HUES64 (cell line): ENCODE results near the gene ABCD1.

Source experiments
- H3K27ac ChIP-seq: 2 replicates; pipeline ENCODE4 v1.7.0; 2013; ENCODE audit warnings: low read depth, low read length, inconsistent platforms
- H3K27me3 ChIP-seq: 2 replicates; pipeline ENCODE4 v1.6.1; 2013; ENCODE audit warnings: mild to moderate bottlenecking, low read length; ENCODE audit not compliant: insufficient read depth
- H3K36me3 ChIP-seq: 2 replicates; pipeline ENCODE4 v1.6.1; 2013; ENCODE audit warnings: mild to moderate bottlenecking, low read length; ENCODE audit not compliant: insufficient read depth
- H3K4me1 ChIP-seq: 2 replicates; pipeline ENCODE4 v1.6.1; 2013; ENCODE audit warnings: mild to moderate bottlenecking, low read length, moderate library complexity; ENCODE audit not compliant: insufficient read depth
- H3K4me3 ChIP-seq: 2 replicates; pipeline ENCODE4 v1.5.1; 2013; ENCODE audit warnings: mild to moderate bottlenecking, low read length, moderate library complexity
- H3K9ac ChIP-seq: 2 replicates; pipeline ENCODE4 v1.6.1; 2013; ENCODE audit warnings: mild to moderate bottlenecking, low read depth, low read length
- H3K9me3 ChIP-seq: 2 replicates; pipeline ENCODE4 v1.6.1; 2013; ENCODE audit warnings: low read depth, low read length; ENCODE audit not compliant: insufficient read depth
- WGBS: fragments of 150-250, 120-280 bp; methylation state at CpG from one replicate; pipeline ENCODE4 v1.1.7; 2013; ENCODE audit warnings: missing lambda C conversion rate; 5-methylcytosine and 5-hydroxymethylcytosine counted together

Gene ABCD1

GRCh38 chrX:153719701-153720100 lies 5.0 kb upstream of the ABCD1 start:
- Histone ChIP-seq H3K4me3 (no peak overlapping the region), H3K9ac (no peak overlapping the region), H3K27ac (no peak overlapping the region), H3K4me1 (peaks cover 8% of the 10 kb centered on the region; the same call in 1 of the 2 replicates), H3K9me3 (no peaks in the 10 kb centered on the region), H3K36me3 (peaks cover 64% of the 10 kb centered on the region), H3K27me3 (no peaks in the 10 kb centered on the region)
- WGBS, result 97% methylated on average over 2 of the region's 2 CpGs

- H3K9ac ChIP-seq, result peak overlapping the region; percentile 71
- peak overlapping the region; percentile 84 for H3K4me3 ChIP-seq
- H3K36me3 ChIP-seq, result peaks cover 39% of the 10 kb centered on the region
- no peaks in the 10 kb centered on the region for H3K27me3 ChIP-seq
- no peak overlapping the region for H3K27ac ChIP-seq
- peaks cover 13% of the 10 kb centered on the region for H3K4me1 ChIP-seq
- H3K9me3 ChIP-seq, result no peaks in the 10 kb centered on the region
- WGBS, result 70% methylated on average over 12 of the region's 12 CpGs
Observed at GRCh38 chrX:153722704-153723350, 1.8 kb upstream of the ABCD1 start.

- WGBS, result under 1% methylated on average over 78 of the region's 78 CpGs
- H3K9me3 ChIP-seq, result no peaks in the 10 kb centered on the region
- peaks cover 13% of the 10 kb centered on the region for H3K4me1 ChIP-seq
- H3K9ac ChIP-seq, result peak overlapping the region; percentile 71
- no peaks in the 10 kb centered on the region for H3K27me3 ChIP-seq
- H3K4me3 ChIP-seq, result peak overlapping the region; percentile 84
- H3K27ac ChIP-seq, result peak overlapping the region; percentile 68
- H3K36me3 ChIP-seq, result peaks cover 34% of the 10 kb centered on the region
Observed at GRCh38 chrX:153723351-153724251, 1.1 kb upstream of the ABCD1 start.

DNA sequence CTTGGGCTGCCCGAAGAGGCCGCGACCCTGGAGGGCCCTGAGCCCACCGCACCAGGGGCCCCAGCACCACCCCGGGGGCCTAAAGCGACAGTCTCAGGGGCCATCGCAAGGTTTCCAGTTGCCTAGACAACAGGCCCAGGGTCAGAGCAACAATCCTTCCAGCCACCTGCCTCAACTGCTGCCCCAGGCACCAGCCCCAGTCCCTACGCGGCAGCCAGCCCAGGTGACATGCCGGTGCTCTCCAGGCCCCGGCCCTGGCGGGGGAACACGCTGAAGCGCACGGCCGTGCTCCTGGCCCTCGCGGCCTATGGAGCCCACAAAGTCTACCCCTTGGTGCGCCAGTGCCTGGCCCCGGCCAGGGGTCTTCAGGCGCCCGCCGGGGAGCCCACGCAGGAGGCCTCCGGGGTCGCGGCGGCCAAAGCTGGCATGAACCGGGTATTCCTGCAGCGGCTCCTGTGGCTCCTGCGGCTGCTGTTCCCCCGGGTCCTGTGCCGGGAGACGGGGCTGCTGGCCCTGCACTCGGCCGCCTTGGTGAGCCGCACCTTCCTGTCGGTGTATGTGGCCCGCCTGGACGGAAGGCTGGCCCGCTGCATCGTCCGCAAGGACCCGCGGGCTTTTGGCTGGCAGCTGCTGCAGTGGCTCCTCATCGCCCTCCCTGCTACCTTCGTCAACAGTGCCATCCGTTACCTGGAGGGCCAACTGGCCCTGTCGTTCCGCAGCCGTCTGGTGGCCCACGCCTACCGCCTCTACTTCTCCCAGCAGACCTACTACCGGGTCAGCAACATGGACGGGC lies 579 bp downstream of the ABCD1 start:
- H3K36me3 ChIP-seq, result peaks cover 18% of the 10 kb centered on the region
- no peaks in the 10 kb centered on the region for H3K9me3 ChIP-seq
- 78% methylated on average over 55 of the region's 55 CpGs for WGBS
- peaks cover 13% of the 10 kb centered on the region for H3K4me1 ChIP-seq
- H3K4me3 ChIP-seq, result peak overlapping the region; percentile 41
- no peak overlapping the region for H3K27ac ChIP-seq
- H3K27me3 ChIP-seq, result no peaks in the 10 kb centered on the region
- H3K9ac ChIP-seq, result no peak overlapping the region

- H3K9ac ChIP-seq, result no peak overlapping the region
- no peak overlapping the region for H3K4me3 ChIP-seq
- peaks cover 12% of the 10 kb centered on the region for H3K36me3 ChIP-seq
- H3K27me3 ChIP-seq, result no peaks in the 10 kb centered on the region
- WGBS, result 93% methylated on average over 35 of the region's 35 CpGs
- no peaks in the 10 kb centered on the region for H3K9me3 ChIP-seq
- H3K4me1 ChIP-seq, result peaks cover 13% of the 10 kb centered on the region
- no peak overlapping the region for H3K27ac ChIP-seq
Observed at GRCh38 chrX:153725832-153726285, 1.2 kb downstream of the ABCD1 start.

GRCh38 chrX:153726286-153727122 lies 1.8 kb downstream of the ABCD1 start:
- H3K9ac ChIP-seq, result no peak overlapping the region

GRCh38 chrX:153727123-153727931 lies 2.7 kb downstream of the ABCD1 start:
- Histone ChIP-seq H3K27ac (no peak overlapping the region), H3K4me1 (peaks cover 13% of the 10 kb centered on the region), H3K27me3 (no peaks in the 10 kb centered on the region), H3K36me3 (peaks cover 4% of the 10 kb centered on the region), H3K9me3 (no peaks in the 10 kb centered on the region; the same call in 1 of the 2 replicates), H3K9ac (no peak overlapping the region), H3K4me3 (no peak overlapping the region)
- WGBS, result 70% methylated on average over 23 of the region's 23 CpGs

More at GRCh38 chrX:153726286-153727122, 1.8 kb downstream of the ABCD1 start:
- H3K27me3 ChIP-seq, result no peaks in the 10 kb centered on the region
- 28% methylated on average over 35 of the region's 35 CpGs for WGBS
- H3K36me3 ChIP-seq, result peaks cover 11% of the 10 kb centered on the region
- peaks cover 13% of the 10 kb centered on the region for H3K4me1 ChIP-seq
- H3K4me3 ChIP-seq, result peak overlapping the region; percentile 16; the same call in 1 of the 2 replicates
- no peaks in the 10 kb centered on the region; the same call in 1 of the 2 replicates for H3K9me3 ChIP-seq
- H3K27ac ChIP-seq, result no peak overlapping the region

DNA sequence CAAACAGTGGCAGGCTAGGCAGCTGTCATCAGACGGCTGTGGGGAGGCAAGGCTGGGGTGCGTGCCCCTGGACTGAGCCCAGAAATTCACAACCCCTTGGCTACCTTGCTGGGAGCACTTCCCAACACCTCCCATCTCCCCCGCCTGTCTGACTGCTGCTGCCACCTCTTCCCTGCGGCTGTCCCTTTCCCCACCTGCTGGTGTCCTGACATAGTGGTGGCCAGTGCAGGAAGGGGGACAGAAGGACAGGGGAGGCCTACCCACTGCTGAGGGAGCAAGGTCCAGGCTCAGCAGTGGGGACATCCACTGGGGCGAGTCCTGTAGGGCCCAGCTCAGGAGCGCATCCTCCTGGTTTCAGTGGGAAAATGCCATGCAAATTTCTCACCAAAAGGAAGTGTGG lies 3.4 kb downstream of the ABCD1 start:
- Histone ChIP-seq H3K36me3 (no peaks in the 10 kb centered on the region), H3K9me3 (no peaks in the 10 kb centered on the region; the same call in 1 of the 2 replicates), H3K9ac (no peak overlapping the region), H3K27ac (no peak overlapping the region), H3K27me3 (no peaks in the 10 kb centered on the region), H3K4me1 (peaks cover 7% of the 10 kb centered on the region), H3K4me3 (no peak overlapping the region)
- WGBS, result 91% methylated on average over 5 of the region's 6 CpGs

DNA sequence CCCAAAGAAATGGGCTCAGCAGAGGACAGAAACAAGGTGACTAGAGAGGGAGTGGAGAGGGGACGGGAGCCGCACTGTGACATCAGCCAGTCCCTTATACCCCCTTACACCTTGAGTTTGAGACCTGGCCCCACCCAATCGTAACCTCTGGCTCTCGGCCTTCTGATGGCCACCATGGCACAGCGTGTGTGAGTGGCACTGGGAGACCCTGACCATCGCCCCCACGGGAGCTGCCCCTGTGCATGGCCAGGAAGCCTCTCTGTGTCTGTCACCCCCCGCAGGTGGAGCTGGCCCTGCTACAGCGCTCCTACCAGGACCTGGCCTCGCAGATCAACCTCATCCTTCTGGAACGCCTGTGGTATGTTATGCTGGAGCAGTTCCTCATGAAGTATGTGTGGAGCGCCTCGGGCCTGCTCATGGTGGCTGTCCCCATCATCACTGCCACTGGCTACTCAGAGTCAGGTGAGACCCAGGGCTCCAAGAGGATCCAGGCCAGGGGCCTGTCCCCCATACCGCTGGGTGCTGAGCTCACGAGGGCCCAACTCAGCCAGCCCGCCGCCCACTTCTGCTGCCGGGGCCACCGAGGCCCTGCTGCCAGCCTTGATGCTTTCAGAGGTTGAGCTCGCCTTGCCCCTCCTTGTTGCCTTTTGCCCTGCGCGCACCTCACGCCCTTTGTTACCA lies 4.4 kb downstream of the ABCD1 start:
- Histone ChIP-seq H3K4me1 (peaks cover 6% of the 10 kb centered on the region; the same call in 1 of the 2 replicates), H3K27me3 (no peaks in the 10 kb centered on the region), H3K27ac (no peak overlapping the region), H3K9me3 (no peaks in the 10 kb centered on the region; the same call in 1 of the 2 replicates), H3K4me3 (no peak overlapping the region), H3K9ac (no peak overlapping the region), H3K36me3 (no peaks in the 10 kb centered on the region)
- WGBS, result 96% methylated on average over 23 of the region's 23 CpGs
